HCT116 (cell line): Measurements from ENCODE around the gene PTPA. TPM values are rescaled to one million over a fixed set of nuclear protein-coding genes. Genes with fewer than 3 reads are reported as not detected.

Experiments used
- ATAC-seq: fragments of 200-7000 bp; cut with Tn5 transposase; 2 replicates; pipeline ENCODE4 v1.9.1; 2020; ENCODE audit warnings: mild to moderate bottlenecking, moderate library complexity
- BruUV-seq: library from RNA; stranded (reverse); fragments of 400-500 nt; replicated peaks from 2 replicates; lab custom pipeline; 2021; lab: Mats Ljungman, UMichigan
- CTCF ChIA-PET: fragments of 300-600 bp; sonication (Branson Sonifier 250); formaldehyde crosslinking; loops from one replicate; lab custom pipeline; 2021; ENCODE audit warnings: antibody characterized with exemption; lab: Charles Lee
- POLR2A ChIA-PET: fragments of 300-600, 350-600 bp; sonication (Branson Sonifier 250); formaldehyde crosslinking; loops from one replicate; lab custom pipeline; 2021; ENCODE audit warnings: antibody characterized with exemption; lab: Charles Lee
- RAD21 ChIA-PET, 2 experiments: fragments of 300-600 bp; sonication (Branson Sonifier 250); formaldehyde crosslinking; loops; one replicate each; lab custom pipeline; 2023; ENCODE audit warnings: low total read pairs in 2 of 2; ENCODE audit not compliant: uncharacterized antibody in 2 of 2, unreplicated experiment in 2 of 2, low non-redundant PET in 1 of 2; lab: Charles Lee
- DNase-seq: peaks from one replicate; pipeline ENCODE4 v3.0.0-alpha.2; 2010; ENCODE audit warnings: low read depth, low spot score
- H2AFZ ChIP-seq: fragments of 200-600 bp; shearing (Covaris generic), sonication (generic); 2 replicates; pipeline ENCODE4 v1.6.1; 2017; ENCODE audit warnings: low read depth, mixed run types, mixed read lengths, antibody characterized with exemption, low read length; ENCODE audit not compliant: poor library complexity, severe bottlenecking
- H3K27ac ChIP-seq: 2 replicates; pipeline ENCODE4 v1.5.1; 2012; ENCODE audit warnings: low read depth, low read length
- H3K27me3 ChIP-seq: fragments of 200-600 bp; sonication (generic); 2 replicates; pipeline ENCODE4 v1.6.1; 2016; ENCODE audit warnings: mixed run types, low read length, mixed read lengths; ENCODE audit not compliant: insufficient read depth
- H3K36me3 ChIP-seq, 2 experiments: fragments of 200-500 bp in 1 of 2; fragments of 200-600 bp in 1 of 2; sonication (Bioruptor generic) in 1 of 2; sonication (generic) in 1 of 2; 2 replicates each; pipeline versions ENCODE4 v1.5.1 to v1.6.1; 2014 to 2016; ENCODE audit warnings: low read length in 2 of 2, inconsistent platforms in 1 of 2, mixed read lengths in 1 of 2, mixed run types in 1 of 2; ENCODE audit not compliant: insufficient read depth in 2 of 2, control insufficient read depth in 1 of 2
- H3K4me1 ChIP-seq, 2 experiments: fragments of 200-600 bp in 1 of 2; sonication (generic) in 1 of 2; 2 replicates each; pipeline versions ENCODE4 v1.5.1 to v1.6.1; 2012 to 2017; ENCODE audit warnings: low read length in 2 of 2, inconsistent platforms in 1 of 2, mild to moderate bottlenecking in 1 of 2, mixed read lengths in 1 of 2, mixed run types in 1 of 2, moderate library complexity in 1 of 2; ENCODE audit not compliant: insufficient read depth in 2 of 2, control insufficient read depth in 1 of 2
- H3K4me2 ChIP-seq: fragments of 200-600 bp; sonication (generic); 2 replicates; pipeline ENCODE4 v1.6.1; 2017; ENCODE audit warnings: mixed run types, low read length, mixed read lengths
- H3K4me3 ChIP-seq, 2 experiments: fragments of 200-600 bp in 1 of 2; sonication (generic) in 1 of 2; replicated peaks in 1 of 2; 2 replicates each; pipeline ENCODE4 v1.5.1; 2011 to 2016; ENCODE audit warnings: low read length in 2 of 2, control low read depth in 1 of 2, low read depth in 1 of 2, mild to moderate bottlenecking in 1 of 2, mixed read lengths in 1 of 2, mixed run types in 1 of 2
- H3K79me2 ChIP-seq: fragments of 200-600 bp; sonication (generic); 2 replicates; pipeline ENCODE4 v1.6.1; 2017; ENCODE audit warnings: mild to moderate bottlenecking, mixed run types, low read length, moderate library complexity, mixed read lengths; ENCODE audit not compliant: insufficient read depth
- H3K9ac ChIP-seq: fragments of 200-600 bp; sonication (generic); 2 replicates; pipeline ENCODE4 v1.6.1; 2016; ENCODE audit warnings: low read length, mixed read lengths
- H3K9me2 ChIP-seq: fragments of 200-600 bp; sonication (generic), shearing (Covaris generic); 2 replicates; pipeline ENCODE4 v1.6.1; 2017; ENCODE audit warnings: mixed run types, mild to moderate bottlenecking, moderate library complexity; ENCODE audit not compliant: insufficient read depth
- H3K9me3 ChIP-seq, 2 experiments: fragments of 200-500 bp in 1 of 2; fragments of 200-600 bp in 1 of 2; sonication (Bioruptor generic) in 1 of 2; sonication (generic) in 1 of 2; 2 replicates each; pipeline ENCODE4 v1.6.1; 2014 to 2017; ENCODE audit warnings: low read length in 2 of 2, mixed read lengths in 2 of 2, inconsistent platforms in 1 of 2, low read depth in 1 of 2, mild to moderate bottlenecking in 1 of 2, mixed run types in 1 of 2, moderate library complexity in 1 of 2; ENCODE audit not compliant: control insufficient read depth in 1 of 2, insufficient read depth in 1 of 2
- H4K20me1 ChIP-seq: fragments of 200-600 bp; sonication (generic), shearing (Covaris generic); 2 replicates; pipeline ENCODE4 v1.6.1; 2017; ENCODE audit warnings: mixed run types, mild to moderate bottlenecking, moderate library complexity; ENCODE audit not compliant: insufficient read depth
- ATF3 ChIP-seq: IDR thresholded peaks from 2 replicates; pipeline ENCODE4 v1.6.1; 2012
- CEBPB ChIP-seq: IDR thresholded peaks from 2 replicates; pipeline ENCODE4 v1.6.1; 2012; ENCODE audit warnings: low read depth
- CTCF ChIP-seq, 3 experiments: fragments of 200-600 bp in 1 of 3; sonication (generic) in 1 of 3; IDR thresholded peaks in 2 of 3; conservative IDR thresholded peaks in 1 of 3; 2 replicates each; pipeline ENCODE4 v1.5.1; 2012 to 2017; ENCODE audit warnings: low read depth in 2 of 3, low read length in 2 of 3, antibody characterized with exemption in 1 of 3, borderline replicate concordance in 1 of 3, control low read depth in 1 of 3, mild to moderate bottlenecking in 1 of 3, mixed read lengths in 1 of 3, mixed run types in 1 of 3, moderate library complexity in 1 of 3; ENCODE audit not compliant: insufficient read depth in 1 of 3
- ELF1 ChIP-seq: IDR thresholded peaks from 2 replicates; pipeline ENCODE4 v1.6.1; 2012; ENCODE audit warnings: low read depth, borderline replicate concordance
- EZH2 ChIP-seq: fragments of 200-600 bp; sonication (generic); IDR thresholded peaks from 2 replicates; pipeline ENCODE4 v1.6.1; 2017; ENCODE audit warnings: antibody characterized with exemption, mixed run types
- EZH2phosphoT487 ChIP-seq: fragments of 200-600 bp; IDR thresholded peaks from 2 replicates; pipeline ENCODE4 v1.6.1; 2018; ENCODE audit warnings: antibody characterized with exemption, borderline replicate concordance
- TCF7L2 ChIP-seq: IDR thresholded peaks from 2 replicates; pipeline ENCODE4 v1.7.0; 2011; ENCODE audit warnings: borderline replicate concordance, inconsistent platforms; ENCODE audit not compliant: insufficient read depth, insufficient read length; ENCODE audit errors: extremely low read depth
- YY1 ChIP-seq: IDR thresholded peaks from 2 replicates; pipeline ENCODE4 v1.6.1; 2011; ENCODE audit warnings: low read length, low read depth, moderate library complexity, mild to moderate bottlenecking; ENCODE audit not compliant: insufficient replicate concordance; ENCODE audit errors: extremely low read depth
- ZNF274 ChIP-seq: fragments of 200-500 bp; sonication (Bioruptor generic); IDR thresholded peaks from 2 replicates; pipeline ENCODE4 v1.6.1; 2014; ENCODE audit warnings: mild to moderate bottlenecking, low read depth, low read length, inconsistent platforms
- intact Hi-C: fragments of 100-400 bp; cut with micrococcal nuclease; formaldehyde crosslinking; loops from 2 replicates; pipeline ENCODE4 v1.10.0; 2022
- total RNA-seq: library from RNA; stranded (reverse); gene quantifications from one replicate; pipeline ENCODE4 v1.2.1, GENCODE V29; 2021; ENCODE audit not compliant: unreplicated experiment

The PTPA gene
- total RNA-seq, 1 experiment from 2014 or later, result 177 TPM

GRCh38 chr9:129074106-129074505, 37.1 kb upstream of the PTPA start:
- no peak overlapping the region for H3K4me3 ChIP-seq
- H3K9ac ChIP-seq, result no peak overlapping the region
- ATAC-seq (no peak), DNase-seq (no peak)
- ChIA-PET CTCF (no interaction called here), POLR2A (no interaction called here), RAD21 (no interaction called here)
- H3K9me3 ChIP-seq, result no peaks in the 10 kb centered on the region
- H3K4me2 ChIP-seq, result no peak overlapping the region
- no TSS peak for BruUV-seq
- no peak for TF ChIP-seq ZNF274
- no peaks in the 10 kb centered on the region for H3K9me2 ChIP-seq
- no peak overlapping the region for H3K27ac ChIP-seq
- no peaks in the 10 kb centered on the region for H3K79me2 ChIP-seq
- intact Hi-C loops, result no loop called here
- H4K20me1 ChIP-seq, result no peaks in the 10 kb centered on the region
- no peaks in the 10 kb centered on the region for H3K36me3 ChIP-seq
- H3K27me3 ChIP-seq, result no peaks in the 10 kb centered on the region
- no peaks in the 10 kb centered on the region for H3K4me1 ChIP-seq
- H2AFZ ChIP-seq, result no peak overlapping the region

GRCh38 chr9:129075996-129076639, 35.1 kb upstream of the PTPA start:
- BruUV-seq, result no TSS peak
- intact Hi-C loops, result no loop called here
- ChIA-PET POLR2A (no interaction called here), CTCF (no interaction called here), RAD21 (no interaction called here)
- Histone ChIP-seq H3K4me2 (no peak overlapping the region), H3K4me3 (no peak overlapping the region), H3K27ac (no peak overlapping the region), H2AFZ (no peak overlapping the region), H3K79me2 (no peaks in the 10 kb centered on the region), H3K9me2 (no peaks in the 10 kb centered on the region), H3K4me1 (peaks cover 5 to 9% of the 10 kb centered on the region in 2 experiments), H3K9ac (no peak overlapping the region), H3K36me3 (no peaks in the 10 kb centered on the region), H3K27me3 (no peaks in the 10 kb centered on the region), H4K20me1 (no peaks in the 10 kb centered on the region), H3K9me3 (no peaks in the 10 kb centered on the region)
- no peak for TF ChIP-seq EZH2phosphoT487
- TF ChIP-seq ELF1, result no peak
- TF ChIP-seq CTCF (IDR thresholded peaks at IDR 0.05 in 2 of 3, conservative IDR thresholded peaks at IDR 0.05 in 1 of 3; ENCODE audit: borderline replicate concordance in 1 of 3, insufficient read depth in 1 of 3, low read depth in 2 of 3, low read length in 2 of 3), result no peak
- TF ChIP-seq EZH2, result no peak
- TF ChIP-seq YY1, result no peak
- no peak for TF ChIP-seq ATF3
- TF ChIP-seq CEBPB, result no peak
- TF ChIP-seq TCF7L2, result no peak
- ATAC-seq (no peak), DNase-seq (no peak)
